Measurements from ENCODE around the gene CDK19. TPM values are rescaled to one million over a fixed set of nuclear protein-coding genes. Genes with fewer than 3 reads are reported as not detected.

CDK19 gene
- polyA plus RNA-seq, 1 of the 3 experiments (the other 2 are of a cell fraction) = 6.5 TPM

GRCh38 chr6:110822249-110822648, 7.0 kb upstream of the CDK19 start:
- H3K9me2 ChIP-seq = no peaks in the 10 kb centered on the region
- no peaks in the 10 kb centered on the region for H3K4me1 ChIP-seq (ENCODE audit: control insufficient read depth in 1 of 2, insufficient read depth in 2 of 2, low read depth in 1 of 2, low read length in 1 of 2)
- H3K27ac ChIP-seq (ENCODE audit: low read depth in 2 of 2, low read length in 1 of 2) = no peak overlapping the region
- H2AFZ ChIP-seq (ENCODE audit: low read depth) = no peak overlapping the region
- H3K79me2 ChIP-seq (ENCODE audit: insufficient read depth) = no peaks in the 10 kb centered on the region
- TF ChIP-seq JUND (IDR thresholded peaks at IDR 0.05) (no peak), ELF1 (IDR thresholded peaks at IDR 0.05) (no peak), NRF1 (IDR thresholded peaks at IDR 0.05; ENCODE audit: low read depth, low read length) (no peak), MAX (IDR thresholded peaks at IDR 0.05; ENCODE audit: low read depth) (no peak), GABPA (IDR thresholded peaks at IDR 0.05; ENCODE audit: low read depth) (no peak), SMC3 (IDR thresholded peaks at IDR 0.05; ENCODE audit: low read depth, low read length) (no peak), TEAD4 (IDR thresholded peaks at IDR 0.05; ENCODE audit: borderline replicate concordance, insufficient read depth) (no peak)
- H3K9me3 ChIP-seq = no peaks in the 10 kb centered on the region
- H3K27me3 ChIP-seq (ENCODE audit: insufficient read depth) = no peaks in the 10 kb centered on the region
- DNase-seq = no peak
- CTCF ChIA-PET = no interaction called here
- H3K4me2 ChIP-seq = no peak overlapping the region
- no peak overlapping the region for H3K9ac ChIP-seq
- POLR2A ChIA-PET = no interaction called here
- H3K4me3 ChIP-seq (ENCODE audit: low read depth in 2 of 2, low read length in 1 of 2) = no peak overlapping the region
- H3K36me3 ChIP-seq (replicated peaks in 1 of 2; ENCODE audit: control insufficient read depth in 1 of 2, insufficient read depth in 2 of 2, low read length in 1 of 2) = no peaks in the 10 kb centered on the region
- no peaks in the 10 kb centered on the region for H3F3A ChIP-seq (replicated peaks; ENCODE audit: insufficient read depth)
- H4K20me1 ChIP-seq (ENCODE audit: insufficient read depth) = no peaks in the 10 kb centered on the region

GRCh38 chr6:110816677-110817076, 1.4 kb upstream of the CDK19 start:
- Histone ChIP-seq H3K36me3 (replicated peaks in 1 of 2; ENCODE audit: control insufficient read depth in 1 of 2, insufficient read depth in 2 of 2, low read length in 1 of 2) (no peaks in the 10 kb centered on the region), H3K4me1 (ENCODE audit: control insufficient read depth in 1 of 2, insufficient read depth in 2 of 2, low read depth in 1 of 2, low read length in 1 of 2) (peaks cover 0 to 6% of the 10 kb centered on the region in 2 experiments; a peak in 3 of 4 replicates), H3K27ac (ENCODE audit: low read depth in 2 of 2, low read length in 1 of 2) (peak overlapping the region; percentile 97 to 99; a peak in 3 of 4 replicates), H4K20me1 (ENCODE audit: insufficient read depth) (peaks cover 14% of the 10 kb centered on the region; the same call in 1 of the 2 replicates), H3F3A (replicated peaks; ENCODE audit: insufficient read depth) (no peaks in the 10 kb centered on the region), H3K79me2 (ENCODE audit: insufficient read depth) (peaks cover 33% of the 10 kb centered on the region), H3K4me3 (ENCODE audit: low read depth in 2 of 2, low read length in 1 of 2) (no peak overlapping the region), H2AFZ (ENCODE audit: low read depth) (no peak overlapping the region; the same call in 1 of the 2 replicates), H3K9ac (no peak overlapping the region; the same call in 1 of the 2 replicates), H3K4me2 (peak overlapping the region; percentile 88), H3K9me2 (no peaks in the 10 kb centered on the region), H3K27me3 (ENCODE audit: insufficient read depth) (no peaks in the 10 kb centered on the region), H3K9me3 (no peaks in the 10 kb centered on the region)
- TF ChIP-seq MAX (IDR thresholded peaks at IDR 0.05; ENCODE audit: low read depth) (no peak), TEAD4 (IDR thresholded peaks at IDR 0.05; ENCODE audit: borderline replicate concordance, insufficient read depth) (no peak), FOXM1 (IDR thresholded peaks at IDR 0.05; ENCODE audit: low read depth) (no peak), PBX3 (IDR thresholded peaks at IDR 0.05) (no peak)
- POLR2A ChIA-PET = interaction anchor here (3.8 kb wide), 1 partner anchor 58 kb away, joined by 91 read pairs; the partner anchor contains the start of gene AMD1
- CTCF ChIA-PET = no interaction called here
- 99% methylated on average over 4 of the region's 4 CpGs for WGBS (ENCODE audit: low lambda C conversion rate)
- no peak for DNase-seq

GRCh38 chr6:110815015-110815410, 256 bp downstream of the CDK19 start:
- H3K4me2 ChIP-seq = peak overlapping the region; percentile 88
- no peaks in the 10 kb centered on the region for H3K9me2 ChIP-seq
- TF ChIP-seq EZH2phosphoT487 (IDR thresholded peaks at IDR 0.05; ENCODE audit: borderline replicate concordance, low read depth) (no peak), FOXJ3 (CRISPR knock-in tag; IDR thresholded peaks at IDR 0.05) (no peak), SIN3A (IDR thresholded peaks at IDR 0.05; ENCODE audit: borderline replicate concordance, low read depth, low read length) (no peak; the same call in 1 of the 2 replicates), FOXM1 (IDR thresholded peaks at IDR 0.05; ENCODE audit: low read depth) (no peak), EP300 (IDR thresholded peaks at IDR 0.05; ENCODE audit: borderline replicate concordance in 1 of 2, low read depth in 1 of 2, low read length in 1 of 2) (no peak), CHD2 (IDR thresholded peaks at IDR 0.05; ENCODE audit: low read length, partially characterized antibody) (no peak), GABPA (IDR thresholded peaks at IDR 0.05; ENCODE audit: low read depth) (no peak), IRF3 (IDR thresholded peaks at IDR 0.05; ENCODE audit: low read depth, low read length) (no peak), PBX3 (IDR thresholded peaks at IDR 0.05) (no peak), TAF1 (IDR thresholded peaks at IDR 0.05; ENCODE audit: borderline replicate concordance, low read depth, low read length) (no peak), FOSL2 (IDR thresholded peaks at IDR 0.05; ENCODE audit: borderline replicate concordance, low read depth) (no peak), RCOR1 (IDR thresholded peaks at IDR 0.05; ENCODE audit: low read length) (no peak)

More at GRCh38 chr6:110815015-110815410, 256 bp downstream of the CDK19 start:
- Histone ChIP-seq H3K4me3 (ENCODE audit: low read depth in 2 of 2, low read length in 1 of 2) (peak overlapping the region; percentile 79 to 95), H4K20me1 (ENCODE audit: insufficient read depth) (peaks cover 22% of the 10 kb centered on the region; the same call in 1 of the 2 replicates), H3K27ac (ENCODE audit: low read depth in 2 of 2, low read length in 1 of 2) (peak overlapping the region; percentile 97 to 99), H3F3A (replicated peaks; ENCODE audit: insufficient read depth) (no peaks in the 10 kb centered on the region), H3K27me3 (ENCODE audit: insufficient read depth) (no peaks in the 10 kb centered on the region), H3K9me3 (no peaks in the 10 kb centered on the region), H3K36me3 (replicated peaks in 1 of 2; ENCODE audit: control insufficient read depth in 1 of 2, insufficient read depth in 2 of 2, low read length in 1 of 2) (no peaks in the 10 kb centered on the region), H3K79me2 (ENCODE audit: insufficient read depth) (peaks cover 50% of the 10 kb centered on the region), H2AFZ (ENCODE audit: low read depth) (peak overlapping the region; percentile 86), H3K9ac (peak overlapping the region; percentile 85), H3K4me1 (ENCODE audit: control insufficient read depth in 1 of 2, insufficient read depth in 2 of 2, low read depth in 1 of 2, low read length in 1 of 2) (peaks cover 0 to 6% of the 10 kb centered on the region in 2 experiments; a peak in 3 of 4 replicates)
- under 1% methylated on average over 33 of the region's 49 CpGs for WGBS (ENCODE audit: low lambda C conversion rate)
- ChIA-PET CTCF (interaction anchor here (0.9 to 2.4 kb wide), 4 partner anchors 13 to 136 kb away, joined by 3 to 8 read pairs (median 4); no protein-coding TSS in a partner anchor), POLR2A (interaction anchor here (0.6 to 3.8 kb wide), 9 partner anchors 9 to 296 kb away, joined by 3 to 91 read pairs (median 4); partner anchors contain the start of genes AMD1 and GTF3C6)
- DNase-seq = peak; percentile 80

Data from SK-N-SH (cell line).